Occipital lobe (tissue), 2 donors: ENCODE data around the gene PCDH9. TPM values are rescaled to one million over a fixed set of nuclear protein-coding genes. Genes with fewer than 3 reads are reported as not detected.

ENCODE experiments used
- DNase-seq: peaks from one replicate; lab custom pipeline; 2025; lab: John Stamatoyannopoulos, UW
- total RNA-seq: library from RNA; depleted of rRNA; stranded (reverse); fragments of >200 nt; gene quantifications from one replicate; pipeline ENCODE4 v1.2.3, GENCODE V29; 2014

Gene PCDH9
- total RNA-seq, 1 donor from 2014 or later = 113 TPM

DNA sequence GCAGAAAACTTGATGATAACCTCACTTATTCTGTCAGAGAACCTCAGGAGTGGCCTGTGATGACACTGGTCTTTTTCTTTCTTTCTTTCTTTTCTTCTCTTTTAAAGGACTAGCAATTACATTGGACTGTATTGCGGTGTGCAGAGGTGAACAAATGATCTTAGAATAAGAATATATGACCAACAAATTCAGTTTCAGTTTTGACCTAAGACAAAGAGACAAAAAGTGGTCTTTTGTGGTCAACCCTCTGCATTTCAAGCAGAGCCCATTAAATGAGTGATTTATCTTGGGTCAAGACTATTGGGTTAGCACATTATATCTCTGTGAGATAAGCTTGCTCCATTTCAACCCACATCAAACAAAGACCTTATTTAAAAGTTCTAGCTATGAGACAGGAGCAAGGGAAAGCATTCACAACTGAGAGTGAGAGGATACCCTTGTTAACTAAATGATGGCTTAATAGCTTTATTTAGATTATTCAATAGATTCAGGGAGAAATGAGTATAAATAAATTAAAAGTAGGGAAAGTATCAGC, 644.4 kb downstream of the PCDH9 start:
- no peak for DNase-seq

- DNase-seq = no peak
These were observed 648.5 kb downstream of the PCDH9 start for GRCh38 chr13:66581675-66582074.

DNA sequence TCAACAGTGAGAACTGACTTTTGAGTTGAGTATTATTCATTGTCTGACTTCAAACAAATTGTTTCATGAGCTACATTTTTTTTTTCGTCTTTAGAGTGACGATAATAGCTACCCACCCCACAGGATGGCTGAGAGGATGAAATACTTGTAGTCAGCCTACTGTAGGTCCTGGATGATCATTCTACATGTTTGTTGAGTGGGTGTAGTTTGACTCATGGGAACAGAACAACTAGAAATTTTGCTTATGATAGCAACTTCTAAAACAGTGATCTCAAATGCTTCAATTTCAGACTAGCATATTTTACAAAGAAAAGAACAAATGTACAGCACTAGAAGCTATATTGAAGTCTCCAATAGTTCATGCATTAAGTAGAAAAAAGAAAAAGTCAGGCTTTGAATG, 651.8 kb downstream of the PCDH9 start:
- DNase-seq = no peak

- no peak for DNase-seq
These were observed 652.8 kb downstream of the PCDH9 start for GRCh38 chr13:66577358-66577757.

DNA sequence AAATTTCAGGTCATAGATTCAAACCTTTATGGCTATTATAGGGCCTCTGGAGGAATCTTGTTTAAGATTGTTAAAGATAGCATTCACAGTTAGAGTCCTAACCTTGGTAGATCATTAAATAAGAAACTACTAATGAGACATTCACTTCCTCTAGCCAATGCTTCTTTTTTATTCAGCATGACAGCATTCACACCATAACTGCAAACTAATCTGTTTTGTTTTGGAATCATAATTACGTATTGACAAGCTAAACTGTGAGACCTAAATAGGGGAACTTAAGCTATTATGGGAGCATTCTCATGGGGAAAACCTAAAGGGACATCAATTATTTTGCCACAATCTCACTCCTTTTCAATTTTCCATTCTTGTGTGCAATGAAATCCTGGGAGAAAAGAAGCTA, 653.8 kb downstream of the PCDH9 start:
- no peak for DNase-seq

DNA sequence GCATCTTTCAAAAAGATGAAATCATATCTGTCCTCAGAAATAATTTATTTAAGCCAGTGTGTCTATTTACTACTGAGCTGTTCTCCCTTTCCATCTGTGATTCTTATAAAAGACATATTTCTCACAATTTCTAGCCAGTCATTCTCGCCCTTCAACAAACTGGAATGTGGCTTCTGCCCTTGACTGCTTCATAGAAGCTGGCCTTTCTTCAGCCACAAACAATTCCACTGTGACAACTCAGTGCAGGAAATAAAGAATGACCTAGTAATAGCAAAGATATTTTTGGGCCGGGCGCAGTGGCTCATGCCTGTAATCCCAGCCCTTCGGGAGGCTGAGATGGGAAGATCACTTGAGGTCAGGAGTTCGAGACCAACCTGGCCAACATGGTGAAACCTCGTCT, 655.5 kb downstream of the PCDH9 start:
- no peak for DNase-seq

DNA sequence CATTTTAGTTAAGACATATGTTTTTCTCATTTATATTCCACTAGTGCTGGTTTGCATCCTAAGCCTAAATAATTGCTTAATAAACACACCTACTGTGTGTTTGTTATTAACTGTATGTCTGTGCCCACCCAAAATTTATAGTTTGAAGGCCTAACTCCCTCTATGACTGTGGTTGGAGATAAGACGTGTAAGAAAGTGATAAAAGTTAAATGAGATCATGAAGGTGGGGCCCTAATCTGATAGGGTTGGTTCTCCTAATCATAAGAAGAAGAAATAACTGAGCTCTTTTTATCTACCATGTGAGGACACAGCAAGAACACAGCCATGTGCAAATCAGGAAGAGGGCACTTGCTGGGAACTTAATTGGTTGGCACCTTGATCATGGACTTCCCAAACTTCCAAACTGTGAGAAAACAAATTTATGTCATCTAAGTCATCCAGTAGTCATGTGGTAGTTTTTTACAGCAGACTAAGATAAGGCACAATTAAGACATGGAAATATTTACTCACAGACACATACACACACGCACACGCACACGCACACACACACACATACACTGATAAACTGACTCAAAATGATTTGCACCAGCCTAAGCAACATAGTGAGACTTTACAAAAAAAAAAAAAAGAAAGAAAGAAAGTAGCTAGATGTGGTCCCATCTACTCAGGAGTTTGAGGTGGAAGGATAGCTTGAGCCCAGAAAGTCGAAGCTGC, 662.1 kb downstream of the PCDH9 start:
- DNase-seq = no peak

DNA sequence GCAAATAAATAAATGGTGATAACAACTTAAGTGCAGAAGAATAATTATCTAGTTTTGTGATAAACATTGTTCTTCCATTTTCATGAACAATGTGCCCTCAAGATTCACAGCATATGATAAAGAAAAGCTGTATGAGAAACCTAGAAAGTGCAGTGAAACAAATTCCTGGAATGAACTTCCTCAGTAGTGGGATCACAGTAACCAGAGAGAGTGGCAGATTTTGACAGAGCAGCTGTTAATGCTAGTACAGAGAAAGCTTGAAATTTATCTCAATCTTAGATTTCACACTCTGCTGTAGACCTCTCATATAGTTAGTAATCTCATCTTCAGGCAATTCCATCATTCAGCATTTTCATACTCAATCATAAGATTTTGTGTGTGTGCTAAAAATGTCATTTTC, 664.9 kb downstream of the PCDH9 start:
- no peak for DNase-seq

GRCh38 chr13:66563076-66563475, 667.1 kb downstream of the PCDH9 start:
- no peak for DNase-seq

DNA sequence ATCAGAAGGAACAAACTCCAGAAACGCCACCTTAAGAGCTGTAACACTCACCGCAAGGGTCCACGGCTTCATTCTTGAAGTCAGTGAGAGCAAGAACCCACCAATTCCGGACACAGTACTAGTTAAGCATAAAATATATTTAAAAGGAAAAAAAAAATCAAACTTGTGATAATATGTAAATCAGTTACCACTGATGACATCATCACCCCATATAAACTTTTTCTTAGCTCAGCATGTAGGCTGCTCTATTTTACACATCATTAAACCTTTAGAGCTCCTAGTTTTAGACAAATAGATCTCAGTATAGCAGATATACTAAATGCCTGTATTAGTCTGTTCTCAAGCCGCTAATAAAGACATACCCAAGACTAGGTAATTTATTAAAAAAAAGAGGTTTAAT, 668.1 kb downstream of the PCDH9 start:
- DNase-seq = no peak

- no peak for DNase-seq
These were observed 669.1 kb downstream of the PCDH9 start for GRCh38 chr13:66560991-66561390.

GRCh38 chr13:66560189-66560588, 669.9 kb downstream of the PCDH9 start:
- DNase-seq = no peak

GRCh38 chr13:66559093-66559492, 671.0 kb downstream of the PCDH9 start:
- DNase-seq = no peak

- DNase-seq = no peak
These were observed 671.6 kb downstream of the PCDH9 start for GRCh38 chr13:66558506-66558905.

GRCh38 chr13:66557357-66557756, 672.8 kb downstream of the PCDH9 start:
- DNase-seq = no peak

GRCh38 chr13:66556306-66556705, 673.8 kb downstream of the PCDH9 start:
- no peak for DNase-seq

GRCh38 chr13:66553391-66553790, 676.7 kb downstream of the PCDH9 start:
- DNase-seq = no peak

- DNase-seq = no peak
These were observed 679.0 kb downstream of the PCDH9 start for GRCh38 chr13:66551128-66551527.

DNA sequence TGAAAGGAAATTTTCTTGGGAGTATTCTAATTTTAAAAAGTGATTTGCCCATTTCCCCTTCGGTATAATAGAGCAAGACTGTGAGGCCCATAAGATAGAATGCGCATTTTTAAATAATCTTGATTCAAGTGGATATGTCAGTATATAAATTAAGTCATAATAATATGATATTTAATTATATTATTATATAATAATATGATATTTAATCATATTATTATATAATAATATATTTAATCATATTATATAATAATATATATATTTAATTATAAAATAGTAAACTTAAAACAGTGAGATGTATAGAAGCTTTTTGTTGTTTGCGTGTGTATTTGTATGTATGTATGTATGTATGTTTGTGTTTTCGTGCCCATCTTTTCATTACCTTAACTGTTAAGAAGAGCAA, 682.5 kb downstream of the PCDH9 start:
- DNase-seq = no peak

DNA sequence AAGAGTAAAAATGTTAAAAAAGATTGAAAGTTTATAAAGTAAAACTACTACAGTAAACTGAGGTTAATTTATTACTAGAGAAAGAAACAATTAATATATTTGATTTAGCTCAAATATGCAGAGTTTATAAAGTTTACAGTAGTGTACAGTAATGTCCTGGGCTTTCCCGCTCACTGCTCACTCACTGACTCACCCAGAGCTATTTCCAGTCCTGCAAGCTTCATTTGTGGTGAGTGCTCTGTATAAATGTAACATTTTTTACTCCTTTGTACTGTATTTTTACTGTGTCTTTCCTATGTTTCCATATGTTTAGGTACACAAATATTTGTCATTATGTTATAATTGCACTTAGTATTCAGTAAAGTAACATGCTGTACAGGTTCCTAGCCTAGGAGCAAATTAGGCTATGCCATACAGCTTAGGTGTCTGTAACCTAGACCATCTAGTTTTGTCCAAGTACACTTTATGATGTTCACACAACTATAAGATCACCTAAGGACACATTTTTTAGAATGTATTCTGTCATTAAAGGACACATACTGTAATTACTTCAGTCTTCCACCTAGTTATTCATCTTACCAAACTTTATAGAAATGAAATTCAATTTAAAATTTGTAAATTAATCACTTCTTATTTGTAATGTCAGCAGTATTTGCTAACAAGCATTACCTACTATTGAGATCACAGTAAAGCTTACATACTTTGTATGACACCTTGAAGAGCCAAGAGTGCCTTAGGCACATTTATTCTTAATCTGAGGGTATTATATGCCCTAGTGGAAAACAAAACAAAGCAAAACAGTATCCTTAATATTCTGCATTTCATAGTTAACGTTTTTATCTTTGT, 683.4 kb downstream of the PCDH9 start:
- no peak for DNase-seq

GRCh38 chr13:66543780-66544179, 686.4 kb downstream of the PCDH9 start:
- no peak for DNase-seq

GRCh38 chr13:66537417-66537816, 692.7 kb downstream of the PCDH9 start:
- no peak for DNase-seq

DNA sequence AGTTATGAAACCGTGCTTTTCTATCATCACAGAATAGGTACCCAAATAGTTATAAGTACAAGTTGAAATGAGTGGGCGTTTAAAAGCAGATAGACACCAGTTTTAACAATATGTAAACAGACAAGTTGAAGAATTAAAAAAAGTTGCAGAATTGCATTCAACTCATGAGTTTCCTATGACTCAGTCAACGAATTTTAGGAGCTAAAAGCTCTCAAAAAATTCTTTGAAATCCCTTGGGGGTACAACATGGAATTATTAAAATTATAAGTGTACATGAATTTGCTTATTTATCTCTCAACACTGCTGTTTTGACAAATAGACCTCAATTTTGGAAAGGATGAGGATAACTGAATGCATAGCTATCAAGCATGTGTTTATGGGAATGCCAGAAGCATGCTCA, 693.4 kb downstream of the PCDH9 start:
- no peak for DNase-seq
